T-cell (primary cell): Measurements from ENCODE around the gene ZDHHC18. TPM values are rescaled to one million over a fixed set of nuclear protein-coding genes. Genes with fewer than 3 reads are reported as not detected.

Experiments
- ATAC-seq, 4 experiments: fragments of 200-7000 bp in 3 of 4; fragments of 150-1000 bp in 1 of 4; cut with Tn5 transposase; replicated peaks in 1 of 4; 1 replicate in 3 of 4; 2 replicates in 1 of 4; pipeline ENCODE4 v1.10.0; 2021; ENCODE audit warnings: moderate library complexity in 3 of 4, mild to moderate bottlenecking in 2 of 4, moderate number of reproducible peaks in 1 of 4
- CTCF ChIA-PET, 2 donors: fragments of 300-600 bp; sonication (Branson Sonifier 250); formaldehyde crosslinking; loops; one replicate each; lab custom pipeline; 2022; ENCODE audit warnings: antibody characterized with exemption in 2 of 2; lab: Charles Lee
- POLR2A ChIA-PET, 2 donors: fragments of 300-600 bp; sonication (Branson Sonifier 250); formaldehyde crosslinking; loops; one replicate each; lab custom pipeline; 2022; ENCODE audit warnings: antibody characterized with exemption in 2 of 2; lab: Charles Lee
- DNase-seq, 35 experiments: peaks; one replicate each; pipeline versions ENCODE4 v3.0.0 to v3.0.0-alpha.2; 2013 to 2023
- H3K27ac ChIP-seq: one replicate; pipeline ENCODE4 v1.5.1; 2013; ENCODE audit warnings: low read length
- H3K27me3 ChIP-seq, 2 experiments: replicated peaks in 1 of 2; 1 replicate in 1 of 2; 2 replicates in 1 of 2; pipeline versions ENCODE4 v1.6.1 to v1.7.0; 2013; ENCODE audit warnings: low read length in 1 of 2, mixed read lengths in 1 of 2; ENCODE audit not compliant: control insufficient read depth in 2 of 2, insufficient read depth in 2 of 2; ENCODE audit errors: extremely low read depth in 1 of 2
- H3K36me3 ChIP-seq, 2 donors: 1 replicate in 1 of 2; 2 replicates in 1 of 2; pipeline versions ENCODE4 v1.6.1 to v1.7.0; 2013; ENCODE audit warnings: low read length in 1 of 2; ENCODE audit not compliant: control insufficient read depth in 2 of 2, insufficient read depth in 1 of 2; ENCODE audit errors: extremely low read depth in 1 of 2
- H3K4me1 ChIP-seq, 2 experiments: 1 replicate in 1 of 2; 2 replicates in 1 of 2; pipeline versions ENCODE4 v1.6.1 to v1.7.0; 2013; ENCODE audit warnings: low read length in 2 of 2, mixed read lengths in 1 of 2; ENCODE audit not compliant: insufficient read depth in 2 of 2, control insufficient read depth in 1 of 2; ENCODE audit errors: extremely low read depth in 1 of 2
- H3K4me3 ChIP-seq, 2 donors: 1 replicate in 1 of 2; 2 replicates in 1 of 2; pipeline versions ENCODE4 v1.5.1 to v1.7.0; 2013; ENCODE audit warnings: mild to moderate bottlenecking in 2 of 2, low read length in 1 of 2, moderate library complexity in 1 of 2; ENCODE audit not compliant: control insufficient read depth in 1 of 2; ENCODE audit errors: extremely low read depth in 1 of 2
- H3K9me3 ChIP-seq: 2 replicates; pipeline ENCODE4 v1.7.0; 2013
- H3K27ac Mint-ChIP-seq, 2 donors: one replicate each; pipeline ENCODE4 v1.8.0; 2020 to 2021; ENCODE audit warnings: mild to moderate bottlenecking in 2 of 2, mixed read lengths in 2 of 2
- H3K27me3 Mint-ChIP-seq, 2 donors: one replicate each; pipeline ENCODE4 v1.8.0; 2021 to 2022; ENCODE audit warnings: mixed read lengths in 2 of 2
- H3K36me3 Mint-ChIP-seq: one replicate; pipeline ENCODE4 v1.8.0; 2021; ENCODE audit warnings: mixed read lengths
- H3K4me1 Mint-ChIP-seq, 3 donors: one replicate each; pipeline ENCODE4 v1.8.0; 2020 to 2022; ENCODE audit warnings: mixed read lengths in 3 of 3, mild to moderate bottlenecking in 1 of 3
- H3K4me3 Mint-ChIP-seq, 3 donors: one replicate each; pipeline ENCODE4 v1.8.0; 2020 to 2022; ENCODE audit warnings: mild to moderate bottlenecking in 3 of 3, mixed read lengths in 3 of 3, moderate library complexity in 3 of 3
- H3K9me3 Mint-ChIP-seq, 3 donors: one replicate each; pipeline ENCODE4 v1.8.0; 2020 to 2022; ENCODE audit warnings: mixed read lengths in 3 of 3
- WGBS: methylation state at CpG from one replicate; pipeline ENCODE4 v1.1.5; 2013; ENCODE audit warnings: missing lambda C conversion rate; ENCODE audit not compliant: insufficient coverage; 5-methylcytosine and 5-hydroxymethylcytosine counted together
- total RNA-seq, 35 experiments: library from RNA in 6 of 35; stranded (reverse) in 6 of 35; fragments of 120-200 nt in 1 of 35; gene quantifications; one replicate each; pipeline versions ENCODE4 v1.2.1 to v1.2.4 and lab custom pipeline; 2013 to 2026

The ZDHHC18 gene
- total RNA-seq, 5 donors from 2014 or later (not counting 1 experiment from before 2014, with no cell fraction given) = 41.1 to 59.9 (median 50.6) TPM

GRCh38 chr1:26856604-26857469, 30.3 kb downstream of the ZDHHC18 start:
- H3K36me3 ChIP-seq = peaks cover 23 to 63% of the 10 kb centered on the region in 2 donors
- no peak for DNase-seq
- peaks cover under 1 to 5% (median under 1%) of the 10 kb centered on the region in 3 donors for H3K4me1 Mint-ChIP-seq
- no peaks in the 10 kb centered on the region for H3K9me3 ChIP-seq
- no peak overlapping the region for H3K4me3 ChIP-seq
- H3K36me3 Mint-ChIP-seq = peaks cover 30% of the 10 kb centered on the region
- ChIA-PET CTCF (no interaction called here), POLR2A (no interaction called here)
- H3K4me3 Mint-ChIP-seq = no peak overlapping the region
- no peaks in the 10 kb centered on the region for H3K27me3 Mint-ChIP-seq
- no peak for ATAC-seq
- H3K27ac ChIP-seq = no peak overlapping the region
- H3K4me1 ChIP-seq = no peaks in the 10 kb centered on the region
- H3K27ac Mint-ChIP-seq = no peak overlapping the region
- no peaks in the 10 kb centered on the region for H3K27me3 ChIP-seq
- no peaks in the 10 kb centered on the region for H3K9me3 Mint-ChIP-seq
- WGBS = 94% methylated on average over 14 of the region's 21 CpGs

- Mint-ChIP-seq H3K27ac (no peak overlapping the region), H3K27me3 (no peaks in the 10 kb centered on the region), H3K9me3 (no peaks in the 10 kb centered on the region), H3K4me3 (no peak overlapping the region), H3K36me3 (peaks cover 23% of the 10 kb centered on the region), H3K4me1 (peaks cover 0 to 10% (median 8%) of the 10 kb centered on the region in 3 donors)
- H3K27me3 ChIP-seq = no peaks in the 10 kb centered on the region
- no peak for ATAC-seq
- ChIA-PET POLR2A (interaction anchor here in 1 of 2 donors (0.5 kb wide), 1 partner anchor 14 kb away, joined by 3 read pairs; no protein-coding TSS in a partner anchor), CTCF (no interaction called here)
- peaks cover 18 to 55% of the 10 kb centered on the region in 2 donors for H3K36me3 ChIP-seq
- H3K27ac ChIP-seq = no peak overlapping the region
- H3K4me3 ChIP-seq = no peak overlapping the region
- no peak for DNase-seq
- H3K4me1 ChIP-seq = peaks cover 0 to 1% of the 10 kb centered on the region in 2 experiments
- 98% methylated on average over 6 of the region's 8 CpGs for WGBS
- no peaks in the 10 kb centered on the region for H3K9me3 ChIP-seq
Observed at GRCh38 chr1:26857473-26858060, 31.1 kb downstream of the ZDHHC18 start.

- DNase-seq (no peak), ATAC-seq (no peak)
- POLR2A ChIA-PET = interaction anchor here in 1 of 2 donors (0.5 kb wide), 1 partner anchor 13 kb away, joined by 3 read pairs; no protein-coding TSS in a partner anchor
- H3K9me3 ChIP-seq = no peaks in the 10 kb centered on the region
- 100% methylated on average over 1 of the region's 4 CpGs for WGBS
- H3K27me3 Mint-ChIP-seq = no peaks in the 10 kb centered on the region
- H3K36me3 ChIP-seq = peaks cover 16 to 50% of the 10 kb centered on the region in 2 donors
- H3K4me3 ChIP-seq = no peak overlapping the region
- CTCF ChIA-PET = interaction anchor here in 1 of 2 donors (0.5 to 1.0 kb wide), 3 partner anchors 25 to 333 kb away, joined by 3 to 4 read pairs (median 4); partner anchors contain the start of gene GPN2
- peaks cover 4 to 13% (median 11%) of the 10 kb centered on the region in 3 donors for H3K4me1 Mint-ChIP-seq
- H3K9me3 Mint-ChIP-seq = no peaks in the 10 kb centered on the region
- no peak overlapping the region for H3K4me3 Mint-ChIP-seq
- H3K27me3 ChIP-seq = no peaks in the 10 kb centered on the region
- H3K27ac Mint-ChIP-seq = no peak overlapping the region
- peaks cover 17% of the 10 kb centered on the region for H3K36me3 Mint-ChIP-seq
- H3K27ac ChIP-seq = no peak overlapping the region
- H3K4me1 ChIP-seq = peaks cover 0 to 7% of the 10 kb centered on the region in 2 experiments
Observed at GRCh38 chr1:26858160-26858559, 31.7 kb downstream of the ZDHHC18 start.

GRCh38 chr1:26858891-26859640, 32.6 kb downstream of the ZDHHC18 start:
- Histone ChIP-seq H3K9me3 (no peaks in the 10 kb centered on the region), H3K27me3 (no peaks in the 10 kb centered on the region), H3K4me3 (no peak overlapping the region), H3K4me1 (peaks cover under 1 to 16% of the 10 kb centered on the region in 2 experiments), H3K36me3 (peaks cover 12 to 41% of the 10 kb centered on the region in 2 donors), H3K27ac (no peak overlapping the region)
- CTCF ChIA-PET = interaction anchor here (0.7 to 1.0 kb wide), 3 partner anchors 25 to 31 kb away, joined by 3 to 4 read pairs (median 4); partner anchors contain the start of gene GPN2 (in 1 of the 2)
- H3K4me1 Mint-ChIP-seq = peaks cover 12 to 20% (median 16%) of the 10 kb centered on the region in 3 donors
- H3K4me3 Mint-ChIP-seq = no peak overlapping the region
- no peaks in the 10 kb centered on the region for H3K9me3 Mint-ChIP-seq
- H3K27me3 Mint-ChIP-seq = no peaks in the 10 kb centered on the region
- DNase-seq (no peak), ATAC-seq (no peak)
- no peak overlapping the region for H3K27ac Mint-ChIP-seq
- WGBS = 97% methylated on average over 6 of the region's 7 CpGs
- H3K36me3 Mint-ChIP-seq = peaks cover 15% of the 10 kb centered on the region
- POLR2A ChIA-PET = interaction anchor here in 1 of 2 donors (0.6 kb wide), 1 partner anchor 22 kb away, joined by 3 read pairs; no protein-coding TSS in a partner anchor

- H3K27ac Mint-ChIP-seq = peak overlapping the region in 1 of 2 donors; percentile 44
- no peak for ATAC-seq
- 80% methylated on average over 2 of the region's 5 CpGs for WGBS
Observed at GRCh38 chr1:26861286-26861701, 34.8 kb downstream of the ZDHHC18 start.

More at GRCh38 chr1:26861286-26861701, 34.8 kb downstream of the ZDHHC18 start:
- DNase-seq = no peak
- no peaks in the 10 kb centered on the region for H3K9me3 ChIP-seq
- H3K27me3 ChIP-seq = peaks cover 0 to 2% of the 10 kb centered on the region in 2 experiments
- Mint-ChIP-seq H3K9me3 (no peaks in the 10 kb centered on the region), H3K4me1 (peaks cover 17 to 31% (median 23%) of the 10 kb centered on the region in 3 donors), H3K27me3 (no peaks in the 10 kb centered on the region), H3K4me3 (no peak overlapping the region), H3K36me3 (peaks cover 4% of the 10 kb centered on the region)
- no peak overlapping the region for H3K27ac ChIP-seq
- peaks cover 3 to 31% of the 10 kb centered on the region in 2 experiments for H3K4me1 ChIP-seq
- ChIA-PET POLR2A (no interaction called here), CTCF (no interaction called here)
- peaks cover 12 to 19% of the 10 kb centered on the region in 2 donors for H3K36me3 ChIP-seq
- no peak overlapping the region for H3K4me3 ChIP-seq
